Prostate gland (tissue), 2 donors: ENCODE measurements around the gene PCDH9. TPM values are rescaled to one million over a fixed set of nuclear protein-coding genes. Genes with fewer than 3 reads are reported as not detected.

ENCODE experiments used
- DNase-seq: peaks from one replicate; pipeline ENCODE4 v3.0.0-alpha.2; 2019; ENCODE audit warnings: low spot score
- H3K27ac ChIP-seq, 2 donors: fragments of 200-600 bp; sonication (generic); 2 replicates each; pipeline ENCODE4 v1.5.1; 2017 to 2019
- H3K27me3 ChIP-seq: fragments of 200-600 bp; sonication (generic); replicated peaks from 2 replicates; pipeline ENCODE4 v1.5.1; 2019; ENCODE audit not compliant: insufficient read depth
- H3K36me3 ChIP-seq, 2 donors: fragments of 200-600 bp; sonication (generic); 1 replicate in 1 of 2; 2 replicates in 1 of 2; pipeline versions ENCODE4 v1.5.1 to v1.8.1; 2017 to 2019
- H3K4me1 ChIP-seq: fragments of 200-600 bp; sonication (generic); replicated peaks from 2 replicates; pipeline ENCODE4 v1.5.1; 2019
- H3K4me3 ChIP-seq, 2 donors: fragments of 200-600 bp; sonication (generic); 2 replicates each; pipeline ENCODE4 v1.5.1; 2017 to 2019
- H3K9me3 ChIP-seq: fragments of 200-600 bp; sonication (generic); 2 replicates; pipeline ENCODE4 v1.5.1; 2017
- POLR2A ChIP-seq: fragments of 450-650 bp; IDR thresholded peaks from one replicate; pipeline ENCODE4 v1.6.1; 2016; ENCODE audit warnings: antibody characterized with exemption, mild to moderate bottlenecking
- POLR2AphosphoS5 ChIP-seq: sonication (generic); formaldehyde crosslinking; IDR thresholded peaks from one replicate; pipeline ENCODE4 v1.6.1; 2017; ENCODE audit warnings: antibody characterized with exemption
- WGBS: methylation state at CpG from one replicate; pipeline ENCODE4 v1.1.5; 2018; 5-methylcytosine and 5-hydroxymethylcytosine counted together
- intact Hi-C: fragments of 100-400 bp; cut with DNase I; formaldehyde crosslinking; loops from one replicate; pipeline ENCODE4 v1.14.2; 2022
- total RNA-seq, 2 donors: library from RNA; depleted of rRNA; stranded (reverse); fragments of >200 nt; gene quantifications; one replicate each; pipeline ENCODE4 v1.1.0, GENCODE V29; 2016
- TF ChIP-seq, protein P1 (sequence below), 4 experiments: fragments of 200-600 bp in 2 of 4; fragments of 450-650 bp in 2 of 4; sonication (generic) in 2 of 4; IDR thresholded peaks; 1 replicate in 3 of 4; 2 replicates in 1 of 4; pipeline ENCODE4 v1.5.1; 2016 to 2019; ENCODE audit warnings: antibody characterized with exemption in 4 of 4, mild to moderate bottlenecking in 2 of 4, moderate library complexity in 2 of 4

PCDH9 gene
- total RNA-seq, 2 donors from 2014 or later: 1.8 to 5.5 TPM

DNA sequence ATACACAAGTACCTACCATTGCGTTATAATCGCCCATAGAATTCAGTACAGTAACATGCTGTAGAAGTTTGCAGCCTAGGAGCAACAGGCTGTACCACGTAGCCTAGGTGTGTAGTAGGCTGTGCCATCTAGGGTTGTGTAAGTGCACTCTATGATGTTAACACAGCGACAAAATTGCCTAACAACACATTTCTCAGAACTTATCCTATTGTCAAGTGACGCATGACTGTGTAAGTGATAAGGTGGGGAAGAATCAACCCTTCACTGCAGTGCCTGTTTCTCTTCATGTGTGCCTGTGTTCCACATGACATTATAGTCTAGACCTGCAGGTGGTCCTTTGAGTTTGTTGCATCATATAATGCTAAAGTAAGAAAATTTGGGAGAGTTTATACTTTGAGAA, 94.0 kb downstream of the PCDH9 start:
- H3K9me3 ChIP-seq: no peaks in the 10 kb centered on the region
- 94% methylated on average over 5 of the region's 5 CpGs for WGBS
- H3K27ac ChIP-seq: no peak overlapping the region
- TF ChIP-seq POLR2AphosphoS5 (no peak), POLR2A (no peak)
- TF ChIP-seq, protein P1, sequence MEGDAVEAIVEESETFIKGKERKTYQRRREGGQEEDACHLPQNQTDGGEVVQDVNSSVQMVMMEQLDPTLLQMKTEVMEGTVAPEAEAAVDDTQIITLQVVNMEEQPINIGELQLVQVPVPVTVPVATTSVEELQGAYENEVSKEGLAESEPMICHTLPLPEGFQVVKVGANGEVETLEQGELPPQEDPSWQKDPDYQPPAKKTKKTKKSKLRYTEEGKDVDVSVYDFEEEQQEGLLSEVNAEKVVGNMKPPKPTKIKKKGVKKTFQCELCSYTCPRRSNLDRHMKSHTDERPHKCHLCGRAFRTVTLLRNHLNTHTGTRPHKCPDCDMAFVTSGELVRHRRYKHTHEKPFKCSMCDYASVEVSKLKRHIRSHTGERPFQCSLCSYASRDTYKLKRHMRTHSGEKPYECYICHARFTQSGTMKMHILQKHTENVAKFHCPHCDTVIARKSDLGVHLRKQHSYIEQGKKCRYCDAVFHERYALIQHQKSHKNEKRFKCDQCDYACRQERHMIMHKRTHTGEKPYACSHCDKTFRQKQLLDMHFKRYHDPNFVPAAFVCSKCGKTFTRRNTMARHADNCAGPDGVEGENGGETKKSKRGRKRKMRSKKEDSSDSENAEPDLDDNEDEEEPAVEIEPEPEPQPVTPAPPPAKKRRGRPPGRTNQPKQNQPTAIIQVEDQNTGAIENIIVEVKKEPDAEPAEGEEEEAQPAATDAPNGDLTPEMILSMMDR (IDR thresholded peaks at IDR 0.05): no peak
- no peak for DNase-seq
- no peaks in the 10 kb centered on the region for H3K36me3 ChIP-seq
- no peaks in the 10 kb centered on the region for H3K4me1 ChIP-seq
- intact Hi-C loops: no loop called here
- no peaks in the 10 kb centered on the region for H3K27me3 ChIP-seq
- no peak overlapping the region for H3K4me3 ChIP-seq

DNA sequence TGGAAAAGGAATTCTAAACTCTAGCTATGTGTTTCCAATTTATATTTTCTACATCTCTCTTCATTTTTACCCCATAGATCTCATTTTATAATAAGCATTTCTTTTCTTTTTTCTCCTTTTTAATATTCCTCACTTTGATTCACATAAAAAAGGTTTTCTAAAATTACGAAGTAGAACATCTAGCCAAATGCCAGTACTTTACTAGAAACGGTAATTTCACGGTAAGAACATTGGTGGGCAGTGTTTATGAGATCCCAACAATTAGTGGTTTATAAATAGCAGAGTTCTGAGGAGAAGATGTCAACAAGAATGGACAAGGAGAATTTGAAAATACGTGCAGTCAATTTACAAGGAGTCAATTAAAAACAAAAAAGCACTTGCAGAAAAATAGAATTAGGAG, 94.8 kb downstream of the PCDH9 start:
- intact Hi-C loops: no loop called here
- DNase-seq: no peak
- H3K36me3 ChIP-seq: no peaks in the 10 kb centered on the region
- no peak overlapping the region for H3K4me3 ChIP-seq
- H3K27me3 ChIP-seq: no peaks in the 10 kb centered on the region
- no peaks in the 10 kb centered on the region for H3K9me3 ChIP-seq
- TF ChIP-seq POLR2AphosphoS5: no peak
- TF ChIP-seq POLR2A: no peak
- TF ChIP-seq, protein P1 (IDR thresholded peaks at IDR 0.05): no peak
- 43% methylated on average over 4 of the region's 4 CpGs for WGBS
- no peak overlapping the region for H3K27ac ChIP-seq
- no peaks in the 10 kb centered on the region for H3K4me1 ChIP-seq

DNA sequence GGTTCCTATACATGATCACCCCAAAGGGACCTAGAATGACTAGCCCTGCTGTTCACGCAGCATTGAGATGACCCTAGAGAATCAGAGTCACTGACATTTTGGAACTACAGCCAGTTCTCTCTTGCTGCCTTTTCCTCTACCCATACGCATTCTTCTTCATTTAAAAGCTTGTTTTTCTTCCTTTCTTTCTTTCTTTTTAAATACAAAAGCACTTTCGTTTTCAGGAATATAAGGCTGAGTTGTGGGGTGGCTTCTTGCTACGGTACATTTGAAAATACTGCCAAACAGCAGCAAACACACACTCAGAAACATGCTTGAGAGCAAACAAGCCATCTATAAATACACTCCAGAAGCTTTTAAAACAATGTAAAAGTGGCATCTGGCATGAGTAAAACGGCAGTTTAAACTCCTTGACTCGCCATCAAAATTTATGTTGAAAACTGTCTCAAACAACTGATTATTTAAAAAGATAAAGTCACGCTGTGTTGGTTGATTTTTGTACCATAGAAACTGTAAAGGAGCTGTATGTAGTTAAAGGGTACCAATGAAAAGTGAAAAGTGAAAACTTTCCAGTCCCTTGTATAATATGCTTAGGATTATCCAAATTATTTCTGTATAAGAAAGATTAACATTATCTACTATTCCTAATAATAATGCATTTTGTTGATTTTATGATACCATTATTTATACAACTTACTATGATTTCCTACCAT, 95.6 kb downstream of the PCDH9 start:
- WGBS: 7% methylated on average over 7 of the region's 7 CpGs
- Histone ChIP-seq H3K27me3 (no peaks in the 10 kb centered on the region), H3K36me3 (no peaks in the 10 kb centered on the region), H3K4me3 (no peak overlapping the region), H3K9me3 (no peaks in the 10 kb centered on the region), H3K4me1 (no peaks in the 10 kb centered on the region), H3K27ac (no peak overlapping the region)
- no peak for DNase-seq
- TF ChIP-seq, protein P1 (IDR thresholded peaks at IDR 0.05): no peak
- TF ChIP-seq POLR2AphosphoS5 (no peak), POLR2A (no peak)
- intact Hi-C loops: no loop called here

DNA sequence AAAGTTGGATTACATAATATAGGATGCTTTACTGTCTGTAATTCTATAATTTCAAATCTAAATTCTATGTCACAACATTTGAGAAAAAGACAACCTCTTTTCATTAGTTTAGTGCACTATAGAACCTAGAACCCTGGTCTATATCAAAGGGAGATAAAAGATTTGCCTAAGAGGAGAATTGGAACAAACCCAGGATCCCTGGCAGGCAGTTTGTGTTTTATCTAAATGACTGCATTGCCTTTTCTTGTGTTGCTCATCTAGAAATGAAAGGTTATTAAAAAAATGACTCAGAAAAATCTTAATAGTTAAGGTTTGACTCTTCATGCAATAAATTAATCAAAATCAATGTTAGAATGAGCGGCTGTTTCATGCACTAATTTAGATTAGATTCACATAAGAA, 96.7 kb downstream of the PCDH9 start:
- H3K27me3 ChIP-seq: no peaks in the 10 kb centered on the region
- no peak overlapping the region for H3K4me3 ChIP-seq
- 100% methylated on average over 1 of the region's 1 CpG for WGBS
- no peak for TF ChIP-seq POLR2AphosphoS5
- TF ChIP-seq, protein P1 (IDR thresholded peaks at IDR 0.05): no peak
- no peak for TF ChIP-seq POLR2A
- H3K36me3 ChIP-seq: no peaks in the 10 kb centered on the region
- H3K27ac ChIP-seq: no peak overlapping the region
- no peaks in the 10 kb centered on the region for H3K9me3 ChIP-seq
- intact Hi-C loops: no loop called here
- H3K4me1 ChIP-seq: no peaks in the 10 kb centered on the region
- DNase-seq: no peak

DNA sequence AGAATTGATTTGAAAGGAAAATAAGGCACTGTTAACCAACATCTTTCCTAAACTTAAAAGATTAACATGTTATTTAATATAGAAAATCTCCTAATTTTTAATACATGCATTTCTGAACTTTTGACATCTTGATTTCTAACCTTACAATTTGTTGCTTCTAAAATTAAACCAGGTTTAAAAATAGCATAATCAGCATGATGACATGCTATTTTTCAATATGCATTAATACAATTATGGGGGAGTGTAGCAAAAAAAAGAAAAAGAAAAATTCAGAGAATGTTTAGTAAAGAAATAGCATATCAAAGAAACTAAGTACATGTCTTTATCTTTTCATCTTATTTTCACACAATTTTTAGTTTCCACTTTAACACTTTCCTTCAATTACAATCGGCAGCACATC, 98.7 kb downstream of the PCDH9 start:
- no peak overlapping the region for H3K27ac ChIP-seq
- no peaks in the 10 kb centered on the region for H3K4me1 ChIP-seq
- TF ChIP-seq POLR2A (no peak), POLR2AphosphoS5 (no peak)
- TF ChIP-seq, protein P1 (IDR thresholded peaks at IDR 0.05): no peak
- no peak for DNase-seq
- no peak overlapping the region for H3K4me3 ChIP-seq
- intact Hi-C loops: no loop called here
- no peaks in the 10 kb centered on the region for H3K9me3 ChIP-seq
- WGBS: 96% methylated on average over 1 of the region's 1 CpG
- H3K36me3 ChIP-seq: no peaks in the 10 kb centered on the region
- H3K27me3 ChIP-seq: no peaks in the 10 kb centered on the region
